Renal cortical epithelial cell (primary cell): ENCODE measurements around the gene THSD7B. TPM values are rescaled to one million over a fixed set of nuclear protein-coding genes. Genes with fewer than 3 reads are reported as not detected.

Experiments
- DNase-seq: peaks from one replicate; pipeline ENCODE4 v3.0.0-alpha.2; 2011; ENCODE audit warnings: low read depth
- total RNA-seq: library from RNA; depleted of rRNA; stranded (reverse); fragments of >200 nt; gene quantifications from 2 replicates; pipeline ENCODE4 v1.2.3, GENCODE V29; 2014

THSD7B gene
- total RNA-seq, 1 donor from 2014 or later, result 0.45 TPM

- DNase-seq, result no peak
These were observed 53.5 kb downstream of the THSD7B start for GRCh38 chr2:136818839-136819238.

- no peak for DNase-seq
These were observed 57.9 kb downstream of the THSD7B start for GRCh38 chr2:136823291-136823690.

GRCh38 chr2:136828162-136828561 lies 62.8 kb downstream of the THSD7B start:
- DNase-seq, result no peak

DNA sequence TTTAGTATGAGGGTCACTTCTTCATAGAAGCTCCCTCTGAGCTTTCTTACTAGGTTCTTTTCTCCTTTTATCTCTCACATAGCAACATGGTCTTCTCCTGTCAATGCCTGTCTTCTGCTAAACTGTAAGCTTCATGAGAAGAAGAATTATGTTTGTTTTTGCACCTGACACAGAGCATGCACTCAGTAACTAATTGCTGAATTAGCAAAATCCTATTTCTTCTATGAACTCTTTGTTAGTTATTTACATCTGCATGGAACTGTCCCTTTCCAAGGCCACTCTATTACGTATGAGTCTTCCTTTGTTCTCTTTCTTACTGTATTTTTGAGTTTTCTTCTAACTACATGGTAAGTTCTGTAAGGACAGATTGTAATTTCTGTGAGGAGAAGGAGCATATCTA lies 63.4 kb downstream of the THSD7B start:
- DNase-seq, result no peak

GRCh38 chr2:136844546-136844945 lies 79.2 kb downstream of the THSD7B start:
- no peak for DNase-seq

DNA sequence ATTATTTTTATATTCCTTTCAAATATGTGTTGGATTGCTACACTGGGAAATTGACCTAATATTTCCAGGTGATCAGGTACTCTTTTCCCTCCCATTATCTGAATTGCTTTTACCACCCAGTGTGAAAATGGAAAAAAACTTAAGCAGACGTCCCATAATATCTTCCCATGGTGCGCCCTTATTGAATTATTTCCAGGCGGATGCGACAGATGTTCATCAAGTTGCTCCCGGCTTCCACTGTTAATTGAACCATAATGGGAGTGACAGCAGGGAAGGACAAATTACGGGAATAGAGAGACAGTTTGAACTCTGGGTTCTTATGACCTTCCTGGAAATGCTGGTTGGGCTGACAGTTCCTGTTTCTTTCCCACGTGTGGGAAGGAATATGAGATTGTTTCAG lies 93.3 kb downstream of the THSD7B start:
- DNase-seq, result no peak

GRCh38 chr2:136860443-136860958 lies 95.2 kb downstream of the THSD7B start:
- DNase-seq, result no peak

- no peak for DNase-seq
These were observed 98.1 kb downstream of the THSD7B start for GRCh38 chr2:136863468-136863867.

GRCh38 chr2:136863874-136864273 lies 98.5 kb downstream of the THSD7B start:
- DNase-seq, result no peak

GRCh38 chr2:136871424-136871823 lies 106.1 kb downstream of the THSD7B start:
- DNase-seq, result no peak

GRCh38 chr2:136874258-136874657 lies 108.9 kb downstream of the THSD7B start:
- peak; percentile 43 for DNase-seq

DNA sequence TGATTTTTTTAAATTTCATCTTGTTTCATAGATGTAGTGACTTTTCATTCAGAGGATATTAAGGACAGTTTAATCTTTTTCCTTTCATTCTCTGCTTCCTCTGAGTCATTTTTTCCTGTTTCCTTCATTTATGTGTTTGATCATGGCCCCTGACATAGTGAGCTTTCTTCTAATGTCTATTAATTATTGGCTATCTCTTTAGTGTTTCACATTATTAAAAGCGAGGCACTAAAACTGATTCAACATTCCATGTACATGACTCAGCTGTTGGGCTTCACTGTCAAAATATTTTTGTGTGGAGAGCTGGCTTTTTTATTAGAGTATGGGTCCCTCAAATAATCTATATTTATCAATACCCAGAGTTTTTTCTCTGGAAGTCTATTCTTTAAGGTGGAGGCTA lies 125.8 kb downstream of the THSD7B start:
- DNase-seq, result peak; percentile 85

DNA sequence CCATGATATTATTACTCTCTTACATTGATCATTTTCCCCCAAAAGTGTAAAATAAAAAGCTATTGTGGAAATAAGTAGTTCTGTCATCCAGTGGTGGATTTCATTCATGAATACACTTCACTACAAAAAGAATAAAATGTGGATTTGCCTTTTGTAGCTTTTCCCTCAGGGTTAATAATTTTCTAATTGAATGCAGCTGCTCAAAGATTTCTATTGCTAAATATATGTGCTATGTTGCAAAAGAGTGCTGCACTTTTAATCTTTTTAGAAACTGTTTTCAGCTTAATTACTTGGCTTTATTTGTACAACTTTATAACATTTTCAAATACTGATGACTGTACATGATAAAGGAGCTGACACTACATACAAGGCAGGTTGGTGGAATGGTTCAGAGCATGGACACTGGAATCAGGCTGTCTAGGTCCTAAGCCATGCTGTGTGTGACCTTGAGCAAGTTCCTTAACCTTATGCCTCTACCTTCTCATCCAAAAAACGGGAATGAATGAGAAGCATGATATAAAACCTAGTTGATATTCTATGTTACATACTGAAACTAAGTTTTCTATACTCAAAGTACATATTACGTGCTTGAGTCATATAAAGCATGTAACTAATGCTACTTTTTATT lies 128.8 kb downstream of the THSD7B start:
- DNase-seq, result peak; percentile 77

DNA sequence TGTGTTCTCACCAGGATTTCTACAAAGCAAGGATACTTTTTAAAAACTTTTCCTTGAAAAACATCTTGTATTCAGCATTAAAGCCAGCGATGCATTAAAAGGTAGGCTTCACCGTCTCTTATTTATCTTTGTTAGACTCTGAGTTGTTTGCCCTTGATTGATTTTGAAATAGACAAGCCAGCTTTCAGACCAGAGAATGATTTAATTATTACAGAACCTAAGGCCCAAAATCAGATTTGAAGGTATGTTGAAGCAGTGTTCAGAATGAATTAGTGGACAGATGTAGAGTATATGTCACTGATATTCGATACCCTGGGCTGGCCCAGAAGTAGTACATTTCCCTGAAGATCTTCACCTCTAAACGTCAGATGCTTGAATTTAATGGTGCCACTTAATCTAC lies 136.4 kb downstream of the THSD7B start:
- peak; percentile 59 for DNase-seq

GRCh38 chr2:136905779-136906178 lies 140.4 kb downstream of the THSD7B start:
- no peak for DNase-seq

DNA sequence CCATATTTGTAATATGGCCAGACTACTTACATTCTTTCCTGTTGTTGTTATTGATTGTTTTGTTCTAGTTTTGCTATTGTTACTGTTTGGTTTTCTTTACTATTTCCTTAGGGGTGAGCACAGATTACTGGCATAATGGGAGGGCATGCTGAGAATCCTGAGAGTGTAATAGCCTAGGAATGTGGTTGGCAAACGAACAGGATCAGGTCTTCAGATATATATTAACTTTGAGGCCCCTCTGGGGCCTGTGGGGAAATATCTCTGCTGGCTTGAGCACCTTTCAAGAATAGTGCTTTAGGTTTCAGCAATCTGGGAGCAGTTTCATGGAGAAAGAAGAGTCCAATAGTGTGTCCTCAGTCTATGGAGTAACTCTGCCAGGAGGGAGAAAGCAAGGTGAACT lies 144.4 kb downstream of the THSD7B start:
- DNase-seq, result peak; percentile 91

DNA sequence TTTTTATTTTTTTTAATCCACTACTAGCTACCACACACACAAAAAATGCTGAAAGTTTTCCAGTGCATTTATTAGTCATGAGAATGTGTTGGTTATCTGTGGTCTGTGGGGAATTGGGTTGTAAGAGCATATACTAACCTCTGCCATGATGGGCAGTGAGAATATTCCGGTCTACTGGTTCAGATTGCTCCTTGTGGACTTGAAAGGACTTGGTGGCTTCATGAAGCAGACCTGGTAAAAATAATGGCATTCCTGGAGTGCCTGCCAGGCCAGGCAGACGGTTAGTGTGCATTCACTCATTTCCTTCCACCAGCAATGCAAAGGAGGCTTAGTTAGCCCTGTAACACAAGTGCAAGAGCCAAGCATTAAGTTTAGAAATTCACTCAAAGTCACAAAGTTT lies 150.8 kb downstream of the THSD7B start:
- DNase-seq, result peak; percentile 95

DNA sequence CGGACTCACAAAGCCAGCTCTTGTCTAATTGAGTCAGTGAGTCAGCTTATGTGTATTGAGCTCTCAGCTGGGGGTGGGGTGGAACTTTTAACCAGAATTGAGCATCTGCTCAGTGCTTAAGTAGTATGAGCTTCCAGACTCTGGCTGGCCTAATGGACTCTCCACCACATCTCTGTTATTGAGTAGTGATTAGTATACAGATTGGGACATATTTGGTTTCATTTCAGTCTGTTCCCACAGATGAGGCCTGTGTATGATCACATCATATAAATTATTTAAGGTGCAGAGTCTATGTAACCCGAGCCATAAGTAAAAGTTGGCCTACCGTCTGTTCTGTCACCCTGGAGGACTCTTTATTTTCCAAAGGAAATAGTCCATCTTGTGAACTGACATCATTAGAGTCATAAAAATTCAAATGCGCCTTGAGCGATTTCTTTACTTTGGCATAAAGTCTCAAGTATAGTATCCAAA lies 152.1 kb downstream of the THSD7B start:
- DNase-seq, result no peak

- DNase-seq, result no peak
These were observed 154.3 kb downstream of the THSD7B start for GRCh38 chr2:136919682-136920081.

- DNase-seq, result no peak
These were observed 155.4 kb downstream of the THSD7B start for GRCh38 chr2:136920652-136921333.

- no peak for DNase-seq
These were observed 161.8 kb downstream of the THSD7B start for GRCh38 chr2:136927156-136927555.

- DNase-seq, result no peak
These were observed 164.2 kb downstream of the THSD7B start for GRCh38 chr2:136929531-136929930.

- no peak for DNase-seq
These were observed 167.4 kb downstream of the THSD7B start for GRCh38 chr2:136932700-136933099.
